HG03175 (cell line): ENCODE results near the gene CYP2A6.
"Not testable (repeated sequence)": the region's sequence is repeated elsewhere in the genome, so short reads cannot be mapped to it uniquely, and the experiment has no call there.

Experiments used
- ATAC-seq: cut with Tn5 transposase; IDR thresholded peaks from one replicate; pipeline ENCODE4 v1.9.1; 2021; ENCODE audit warnings: mild to moderate bottlenecking, moderate library complexity; ENCODE audit not compliant: unreplicated experiment

Gene CYP2A6

GRCh38 chr19:40822704-40823553 lies 27.3 kb downstream of the CYP2A6 start:
- not testable (repeated sequence) for ATAC-seq

DNA sequence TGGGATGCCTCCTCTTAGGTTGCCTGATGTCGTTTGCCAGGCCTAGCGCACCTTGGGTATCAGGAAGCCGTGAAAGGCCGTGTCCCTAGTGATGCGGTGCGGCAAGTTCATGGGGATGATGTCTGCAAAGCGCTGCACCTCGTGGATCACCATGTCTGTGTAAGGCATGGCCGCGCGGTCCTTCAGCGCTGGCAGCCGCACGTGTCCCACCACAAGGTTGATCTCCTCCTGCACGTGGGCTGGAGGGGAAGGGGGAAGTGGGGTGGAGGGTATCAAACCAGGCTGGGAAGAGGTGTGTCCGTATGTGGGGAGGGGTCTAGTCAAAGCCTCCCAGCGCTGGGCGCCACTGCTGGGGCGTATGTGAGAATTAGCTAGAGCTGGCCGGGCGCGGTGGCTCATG lies 28.1 kb downstream of the CYP2A6 start:
- no peak for ATAC-seq

GRCh38 chr19:40819479-40820234 lies 30.6 kb downstream of the CYP2A6 start:
- not testable (repeated sequence) for ATAC-seq

GRCh38 chr19:40818480-40819399 lies 31.5 kb downstream of the CYP2A6 start:
- ATAC-seq, result peak; percentile 59

DNA sequence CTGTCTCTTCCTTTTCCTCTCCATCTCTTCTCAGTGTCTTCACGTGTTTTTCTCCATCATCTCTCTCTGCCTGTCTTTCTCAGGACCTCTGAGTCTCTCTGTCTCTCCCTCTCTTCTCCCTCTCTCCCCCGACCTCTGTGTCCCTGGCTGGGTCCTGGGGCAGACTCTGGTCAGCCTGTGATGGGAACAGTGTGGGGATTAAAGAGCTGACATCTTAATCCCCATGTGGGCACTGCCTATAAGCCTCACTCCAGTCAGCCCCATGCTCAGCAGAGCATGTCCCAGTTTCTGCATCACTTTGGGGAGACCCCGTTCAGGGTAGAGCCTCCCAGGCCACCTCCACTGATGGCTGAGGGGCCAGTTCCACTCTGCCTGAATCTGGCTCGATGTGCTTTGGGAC lies 35.0 kb downstream of the CYP2A6 start:
- ATAC-seq, result no peak

DNA sequence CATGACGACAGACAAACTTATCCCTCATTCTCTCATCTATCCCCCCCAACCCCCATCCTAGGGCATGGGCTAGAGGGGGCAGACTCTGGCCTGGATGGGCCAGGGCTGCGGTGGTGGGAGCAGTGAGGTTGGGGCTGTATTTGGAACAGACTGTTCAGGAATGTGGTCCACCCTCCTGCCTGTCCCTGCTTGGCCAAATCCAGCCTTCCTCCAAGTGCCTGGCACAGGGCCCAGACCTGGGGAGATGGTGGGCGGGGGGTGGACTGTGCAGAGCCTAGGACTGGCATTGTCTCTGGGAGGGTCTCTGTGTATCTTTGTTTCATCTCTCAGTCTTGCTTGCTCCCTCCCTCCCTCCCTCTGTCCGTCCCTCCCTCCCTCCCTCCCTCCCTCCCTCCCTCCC lies 37.1 kb downstream of the CYP2A6 start:
- ATAC-seq, result no peak

DNA sequence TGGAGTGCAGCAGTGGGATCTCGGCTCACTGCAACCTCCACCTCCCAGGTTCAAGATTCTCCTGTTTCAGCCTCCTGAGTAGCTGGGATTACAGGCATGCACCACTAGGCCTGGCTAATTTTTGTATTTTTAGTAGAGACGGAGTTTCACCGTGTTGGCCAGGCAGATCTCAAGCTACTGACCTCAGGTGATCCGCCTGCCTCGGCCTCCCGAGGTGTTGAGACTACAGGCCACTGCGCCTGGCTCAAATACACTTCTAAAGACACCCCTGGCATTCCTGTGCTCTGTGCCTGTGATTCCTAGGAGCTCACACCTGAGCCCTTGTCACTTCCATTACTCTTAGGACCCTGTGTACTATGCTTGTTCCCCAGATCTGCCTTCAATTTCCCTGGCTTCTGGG lies 37.7 kb downstream of the CYP2A6 start:
- ATAC-seq, result not testable (repeated sequence)

GRCh38 chr19:40811478-40812341 lies 38.5 kb downstream of the CYP2A6 start:
- no peak for ATAC-seq

DNA sequence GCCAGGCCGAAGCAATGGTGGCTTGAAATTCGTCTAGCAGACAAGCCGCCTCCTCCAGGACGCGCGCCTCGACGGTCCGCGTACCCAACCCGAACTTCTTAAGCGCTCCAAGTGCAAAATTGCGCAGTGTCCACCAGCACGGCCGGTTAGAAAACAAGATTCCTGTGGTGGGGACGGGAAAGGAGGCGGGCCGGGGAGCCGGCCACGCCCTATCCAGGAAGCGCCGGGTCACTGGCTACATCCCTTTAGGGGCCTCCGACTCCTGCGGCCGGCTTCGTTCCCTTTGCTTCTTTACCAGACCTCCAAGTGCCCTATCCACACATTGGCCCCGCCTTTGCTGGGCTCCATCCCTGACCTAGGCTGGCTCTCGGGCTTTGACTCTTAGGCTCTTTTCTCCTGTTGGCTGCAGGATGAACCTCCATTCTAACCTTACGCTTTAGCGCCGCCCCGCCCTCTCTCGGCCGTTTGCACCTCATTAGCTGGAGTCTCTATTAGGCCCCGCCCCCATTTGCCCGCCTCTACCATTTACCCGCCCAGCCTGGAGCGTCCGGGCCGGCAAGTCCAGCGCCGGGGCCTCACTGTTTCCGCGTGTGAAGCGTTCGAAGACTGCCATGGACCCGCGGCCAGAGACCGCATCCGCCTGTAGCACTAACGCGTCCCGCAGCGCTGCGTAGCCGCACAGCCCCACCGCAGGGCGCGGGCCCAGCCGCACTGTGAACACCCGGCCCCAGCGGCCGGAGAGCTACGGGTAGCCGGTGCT lies 39.4 kb downstream of the CYP2A6 start:
- peak; percentile 68 for ATAC-seq

GRCh38 chr19:40810160-40810559 lies 40.1 kb downstream of the CYP2A6 start:
- ATAC-seq, result no peak

DNA sequence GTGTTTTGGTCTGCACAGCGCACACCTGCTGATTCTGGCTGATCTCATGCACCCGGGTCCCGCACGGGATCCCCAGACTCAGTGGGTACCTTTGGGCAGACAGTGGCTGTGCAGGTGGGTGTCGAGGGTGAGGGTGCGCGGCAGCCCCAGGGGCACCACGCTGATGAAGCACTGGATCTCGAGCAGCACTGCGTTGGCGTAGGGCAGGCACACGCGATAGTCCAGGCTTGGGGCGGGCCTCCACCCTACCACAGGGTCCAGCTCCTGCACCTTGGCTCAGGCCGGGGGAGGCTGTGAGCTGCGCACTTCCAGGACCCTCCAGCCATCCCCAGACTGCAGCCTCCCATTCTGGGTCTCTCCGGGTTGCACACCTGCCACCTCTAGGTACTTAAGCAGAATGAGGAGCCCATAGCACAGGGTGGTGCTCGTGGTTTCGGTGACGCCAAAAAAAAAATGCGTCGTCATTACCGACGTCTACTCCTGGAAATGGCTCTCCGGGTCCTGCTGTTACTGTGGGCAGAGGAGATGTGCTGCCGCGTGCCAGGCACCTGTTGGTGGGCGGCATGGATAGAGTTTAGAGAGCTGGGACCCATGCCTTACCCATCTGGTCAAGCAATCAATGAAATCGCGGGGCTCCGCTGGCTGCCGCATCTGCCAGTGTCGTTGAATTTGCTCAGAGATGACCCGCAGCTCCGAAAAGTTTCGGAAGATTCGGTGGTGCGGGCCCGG lies 40.7 kb downstream of the CYP2A6 start:
- no peak for ATAC-seq

DNA sequence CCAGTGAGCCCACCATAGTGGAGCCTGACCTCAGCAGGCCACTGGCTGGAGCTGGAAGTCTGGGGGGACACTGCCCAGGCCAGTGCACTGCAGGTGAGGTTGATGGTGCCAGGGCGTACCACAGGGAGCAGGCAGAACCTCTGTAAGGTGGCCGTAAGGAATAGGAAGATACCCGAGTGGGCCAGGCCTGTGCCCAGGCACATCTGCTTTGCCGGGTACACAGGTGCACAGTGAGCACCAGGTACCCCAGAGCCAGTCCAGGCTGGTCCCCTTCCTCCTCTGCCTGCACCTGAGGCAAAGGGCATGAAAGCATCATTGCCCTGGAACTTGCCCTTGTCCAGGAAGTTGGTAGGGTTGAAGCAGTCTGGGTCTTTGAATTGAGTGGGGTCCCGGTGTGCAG lies 41.8 kb downstream of the CYP2A6 start:
- no peak for ATAC-seq

DNA sequence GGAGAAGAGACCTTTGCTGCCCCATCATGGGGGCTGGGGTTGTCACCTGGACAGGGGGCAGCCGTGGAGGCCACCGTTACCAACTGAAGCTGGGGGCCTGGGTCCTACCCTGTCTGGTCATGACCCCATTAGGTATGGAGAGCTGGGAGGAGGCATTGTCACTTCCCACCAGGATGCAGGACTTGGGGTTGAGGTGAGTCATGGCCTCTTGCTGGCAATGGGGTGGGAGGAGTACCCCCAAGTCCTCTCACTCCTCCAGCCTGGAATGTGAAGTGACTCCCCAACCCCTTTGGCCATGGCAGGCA lies 42.3 kb downstream of the CYP2A6 start:
- no peak for ATAC-seq

GRCh38 chr19:40807147-40808020 lies 42.9 kb downstream of the CYP2A6 start:
- ATAC-seq, result no peak

DNA sequence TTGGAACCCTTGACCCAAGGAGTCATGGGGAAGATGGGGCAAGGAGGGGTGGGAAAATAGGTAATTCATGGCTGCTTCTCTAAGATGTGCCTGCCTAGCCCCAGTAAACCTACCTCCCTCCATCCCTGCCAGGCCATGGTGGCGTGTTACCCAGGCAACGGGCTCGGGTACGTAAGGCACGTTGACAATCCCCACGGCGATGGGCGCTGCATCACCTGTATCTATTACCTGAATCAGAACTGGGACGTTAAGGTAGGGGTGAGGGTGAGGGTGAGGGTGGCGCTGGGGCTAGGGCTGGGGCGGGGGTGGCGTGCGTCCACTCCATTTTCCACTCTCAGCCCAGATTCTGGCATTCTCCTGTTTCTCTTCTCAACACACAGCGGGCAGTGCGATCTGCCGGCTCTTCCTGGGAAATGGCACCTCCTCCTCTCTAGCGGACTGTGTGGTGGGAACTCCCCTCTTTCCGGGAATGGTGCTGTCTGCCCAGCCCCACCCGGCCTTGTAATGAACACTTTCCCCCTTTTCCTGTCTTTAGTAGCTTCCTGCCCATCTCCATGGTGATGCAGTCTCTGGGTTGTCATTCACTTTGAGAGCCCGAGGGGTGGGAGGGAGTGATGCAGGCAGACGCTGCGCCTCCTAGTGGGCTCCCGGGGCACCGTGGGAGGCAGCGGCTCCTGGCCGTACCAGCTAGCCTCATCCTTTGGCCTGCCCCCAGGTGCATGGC lies 43.7 kb downstream of the CYP2A6 start:
- ATAC-seq, result peak; percentile 39

DNA sequence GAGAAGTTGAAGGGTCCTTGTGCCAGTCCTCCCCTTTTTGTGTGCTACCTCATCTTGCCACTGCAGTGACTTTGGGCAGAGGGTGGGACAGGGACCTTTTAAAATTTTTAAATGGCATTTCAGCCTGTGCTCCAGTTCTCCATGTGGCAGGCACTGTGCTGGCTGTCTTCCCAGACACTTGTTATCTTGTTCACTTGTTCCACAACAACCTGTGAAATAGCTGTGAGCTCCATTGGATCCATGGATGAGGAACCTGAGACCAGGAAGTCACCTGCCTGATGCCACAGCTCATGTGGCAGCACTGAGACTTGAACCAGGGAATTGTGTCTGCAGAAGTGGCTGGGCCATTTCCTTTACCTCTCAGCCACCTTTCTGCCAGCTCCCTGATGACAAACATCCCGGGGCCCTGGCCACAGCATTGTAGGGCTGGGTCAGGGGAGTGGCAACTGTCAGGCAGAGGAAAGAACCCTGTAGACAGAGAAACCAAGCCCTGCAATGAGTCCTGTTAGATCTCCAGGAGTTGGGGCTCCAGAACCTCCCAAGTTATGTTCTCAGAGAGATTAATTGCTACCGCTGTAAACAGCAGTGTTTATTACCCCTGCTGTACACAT lies 44.9 kb downstream of the CYP2A6 start:
- no peak for ATAC-seq

DNA sequence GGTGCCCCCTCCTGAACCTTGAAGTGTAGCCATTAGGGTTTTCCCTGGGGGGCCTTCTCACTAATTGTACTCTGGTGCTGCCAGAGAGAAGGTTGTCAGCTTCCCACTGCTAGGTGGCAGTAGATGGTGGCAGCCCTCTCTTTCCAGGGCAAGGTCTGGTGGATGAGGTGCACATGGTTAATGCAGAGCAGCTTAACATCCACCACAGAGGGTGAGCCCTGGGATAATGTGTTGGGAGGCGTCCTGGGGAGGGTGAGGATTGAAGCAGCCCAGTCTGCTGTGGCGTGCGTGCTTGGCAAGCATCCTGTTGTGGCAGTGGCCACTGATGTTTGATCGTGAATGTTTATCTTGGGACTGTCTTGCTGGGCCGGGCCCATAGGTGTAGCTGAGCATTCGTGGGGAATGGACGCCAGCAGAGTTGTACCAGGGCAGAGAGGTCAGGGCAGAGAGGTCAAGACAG lies 45.4 kb downstream of the CYP2A6 start:
- no peak for ATAC-seq
